ENCODE measurements around the gene ECM2.

The ECM2 gene

GRCh38 chr9:92534204-92534603 lies 1.6 kb downstream of the ECM2 start:
- H4K91ac ChIP-seq (ENCODE audit: low read depth, low read length, poor library complexity), result no peak overlapping the region
- no peaks in the 10 kb centered on the region for H3K9me3 ChIP-seq (replicated peaks in 1 of 2; ENCODE audit: control insufficient read depth in 2 of 2, insufficient read depth in 1 of 2, low read depth in 1 of 2, low read length in 2 of 2)
- no peak overlapping the region for H3K9ac ChIP-seq (ENCODE audit: low read depth, low read length, poor library complexity)
- no peak overlapping the region for H2BK120ac ChIP-seq (ENCODE audit: low read depth, low read length)
- H3K4ac ChIP-seq (ENCODE audit: low read length), result no peak overlapping the region
- no peak overlapping the region for H3K4me2 ChIP-seq (ENCODE audit: insufficient read depth, low read length, poor library complexity, severe bottlenecking)
- no peak overlapping the region for H4K8ac ChIP-seq (ENCODE audit: low read depth, low read length)
- H2AK5ac ChIP-seq (ENCODE audit: low read depth, low read length), result no peak overlapping the region
- H2AFZ ChIP-seq (ENCODE audit: low read length), result peak overlapping the region; percentile 17
- no peaks in the 10 kb centered on the region for H3K36me3 ChIP-seq (replicated peaks in 1 of 2; ENCODE audit: control insufficient read depth in 2 of 2, insufficient read depth in 2 of 2, low read length in 2 of 2)
- H3K18ac ChIP-seq (ENCODE audit: low read length), result no peak overlapping the region
- WGBS, 2 donors (ENCODE audit: extremely low coverage in 2 of 2, insufficient read length in 2 of 2, insufficient replicate concordance in 1 of 2), result no CpG with 5 or more reads among the region's 3 CpGs
- no peaks in the 10 kb centered on the region for H3K27me3 ChIP-seq (ENCODE audit: control insufficient read depth in 3 of 3, insufficient read depth in 3 of 3, low read depth in 1 of 3, low read length in 3 of 3)
- H2BK15ac ChIP-seq (ENCODE audit: low read length), result no peak overlapping the region
- no peak overlapping the region for H3K23ac ChIP-seq (ENCODE audit: low read depth, low read length, poor library complexity)
- H2BK5ac ChIP-seq (ENCODE audit: low read length), result no peak overlapping the region
- no peak overlapping the region for H2BK12ac ChIP-seq (ENCODE audit: low read length)
- no peak for DNase-seq (ENCODE audit: low spot score)
- H3K4me3 ChIP-seq (ENCODE audit: low read length in 2 of 2), result no peak overlapping the region
- no peak overlapping the region for H3K27ac ChIP-seq (replicated peaks; ENCODE audit: low read length)
- peaks cover 0 to 9% of the 10 kb centered on the region in 2 donors for H3K4me1 ChIP-seq (ENCODE audit: control insufficient read depth in 2 of 2, insufficient read depth in 1 of 2, low read depth in 1 of 2, low read length in 2 of 2)
- H3K79me1 ChIP-seq (ENCODE audit: low read depth, low read length), result no peaks in the 10 kb centered on the region
- no peak overlapping the region for H3K14ac ChIP-seq (ENCODE audit: low read length)

- H3K79me1 ChIP-seq (ENCODE audit: low read depth, low read length), result no peaks in the 10 kb centered on the region
- H3K14ac ChIP-seq (ENCODE audit: low read length), result no peak overlapping the region
- H3K9me3 ChIP-seq (replicated peaks in 1 of 2; ENCODE audit: control insufficient read depth in 2 of 2, insufficient read depth in 1 of 2, low read depth in 1 of 2, low read length in 2 of 2), result no peaks in the 10 kb centered on the region
- H3K36me3 ChIP-seq (replicated peaks in 1 of 2; ENCODE audit: control insufficient read depth in 2 of 2, insufficient read depth in 2 of 2, low read length in 2 of 2), result no peaks in the 10 kb centered on the region
- H2AK5ac ChIP-seq (ENCODE audit: low read depth, low read length), result no peak overlapping the region
- H3K4me1 ChIP-seq (ENCODE audit: control insufficient read depth in 2 of 2, insufficient read depth in 1 of 2, low read depth in 1 of 2, low read length in 2 of 2), result peaks cover 0 to 4% of the 10 kb centered on the region in 2 donors
- no peak overlapping the region for H3K18ac ChIP-seq (ENCODE audit: low read length)
- no peak for DNase-seq (ENCODE audit: low spot score)
- H3K9ac ChIP-seq (ENCODE audit: low read depth, low read length, poor library complexity), result no peak overlapping the region
- no peak overlapping the region for H4K91ac ChIP-seq (ENCODE audit: low read depth, low read length, poor library complexity)
- no peak overlapping the region for H4K8ac ChIP-seq (ENCODE audit: low read depth, low read length)
- H2BK120ac ChIP-seq (ENCODE audit: low read depth, low read length), result no peak overlapping the region
- H3K4ac ChIP-seq (ENCODE audit: low read length), result no peak overlapping the region
- H3K27ac ChIP-seq (replicated peaks; ENCODE audit: low read length), result no peak overlapping the region
- no peak overlapping the region for H3K4me3 ChIP-seq (ENCODE audit: low read length in 2 of 2)
- H3K27me3 ChIP-seq (ENCODE audit: control insufficient read depth in 3 of 3, insufficient read depth in 3 of 3, low read depth in 1 of 3, low read length in 3 of 3), result no peaks in the 10 kb centered on the region
- no peak overlapping the region for H2BK12ac ChIP-seq (ENCODE audit: low read length)
- H3K23ac ChIP-seq (ENCODE audit: low read depth, low read length, poor library complexity), result no peak overlapping the region
- no peak overlapping the region for H2BK5ac ChIP-seq (ENCODE audit: low read length)
- no peak overlapping the region for H2AFZ ChIP-seq (ENCODE audit: low read length)
- no peak overlapping the region for H2BK15ac ChIP-seq (ENCODE audit: low read length)
- no peak overlapping the region for H3K4me2 ChIP-seq (ENCODE audit: insufficient read depth, low read length, poor library complexity, severe bottlenecking)
Observed at GRCh38 chr9:92530893-92531292, 4.9 kb downstream of the ECM2 start.

GRCh38 chr9:92529124-92529523 lies 6.7 kb downstream of the ECM2 start:
- H2BK5ac ChIP-seq (ENCODE audit: low read length), result no peak overlapping the region

GRCh38 chr9:92528522-92528849 lies 7.3 kb downstream of the ECM2 start:
- Histone ChIP-seq H2BK5ac (ENCODE audit: low read length) (no peak overlapping the region), H3K9me3 (replicated peaks in 1 of 2; ENCODE audit: control insufficient read depth in 2 of 2, insufficient read depth in 1 of 2, low read depth in 1 of 2, low read length in 2 of 2) (no peaks in the 10 kb centered on the region), H3K79me1 (ENCODE audit: low read depth, low read length) (no peaks in the 10 kb centered on the region), H2BK120ac (ENCODE audit: low read depth, low read length) (no peak overlapping the region), H3K4me2 (ENCODE audit: insufficient read depth, low read length, poor library complexity, severe bottlenecking) (no peak overlapping the region), H3K18ac (ENCODE audit: low read length) (no peak overlapping the region), H3K27me3 (ENCODE audit: control insufficient read depth in 3 of 3, insufficient read depth in 3 of 3, low read depth in 1 of 3, low read length in 3 of 3) (no peaks in the 10 kb centered on the region), H3K14ac (ENCODE audit: low read length) (no peak overlapping the region), H3K23ac (ENCODE audit: low read depth, low read length, poor library complexity) (no peak overlapping the region), H2AK5ac (ENCODE audit: low read depth, low read length) (no peak overlapping the region), H3K4me1 (ENCODE audit: control insufficient read depth in 2 of 2, insufficient read depth in 1 of 2, low read depth in 1 of 2, low read length in 2 of 2) (no peaks in the 10 kb centered on the region), H2BK12ac (ENCODE audit: low read length) (no peak overlapping the region), H2AFZ (ENCODE audit: low read length) (no peak overlapping the region), H3K4ac (ENCODE audit: low read length) (no peak overlapping the region), H3K4me3 (ENCODE audit: low read length in 2 of 2) (no peak overlapping the region), H3K36me3 (replicated peaks in 1 of 2; ENCODE audit: control insufficient read depth in 2 of 2, insufficient read depth in 2 of 2, low read length in 2 of 2) (no peaks in the 10 kb centered on the region), H4K91ac (ENCODE audit: low read depth, low read length, poor library complexity) (no peak overlapping the region), H2BK15ac (ENCODE audit: low read length) (no peak overlapping the region), H3K27ac (replicated peaks; ENCODE audit: low read length) (no peak overlapping the region), H3K9ac (ENCODE audit: low read depth, low read length, poor library complexity) (no peak overlapping the region), H4K8ac (ENCODE audit: low read depth, low read length) (no peak overlapping the region)
- no CpG with 5 or more reads among the region's 1 CpG for WGBS, 2 donors (ENCODE audit: extremely low coverage in 2 of 2, insufficient read length in 2 of 2, insufficient replicate concordance in 1 of 2)
- no peak for DNase-seq (ENCODE audit: low spot score)

More at GRCh38 chr9:92529124-92529523, 6.7 kb downstream of the ECM2 start:
- no peak overlapping the region for H2BK15ac ChIP-seq (ENCODE audit: low read length)
- H3K36me3 ChIP-seq (replicated peaks in 1 of 2; ENCODE audit: control insufficient read depth in 2 of 2, insufficient read depth in 2 of 2, low read length in 2 of 2), result no peaks in the 10 kb centered on the region
- no peaks in the 10 kb centered on the region for H3K4me1 ChIP-seq (ENCODE audit: control insufficient read depth in 2 of 2, insufficient read depth in 1 of 2, low read depth in 1 of 2, low read length in 2 of 2)
- no peak overlapping the region for H2AK5ac ChIP-seq (ENCODE audit: low read depth, low read length)
- no peak overlapping the region for H2BK12ac ChIP-seq (ENCODE audit: low read length)
- H3K4me2 ChIP-seq (ENCODE audit: insufficient read depth, low read length, poor library complexity, severe bottlenecking), result no peak overlapping the region
- WGBS, 2 donors (ENCODE audit: extremely low coverage in 2 of 2, insufficient read length in 2 of 2, insufficient replicate concordance in 1 of 2), result no CpG with 5 or more reads among the region's 3 CpGs
- H3K18ac ChIP-seq (ENCODE audit: low read length), result no peak overlapping the region
- no peak for DNase-seq (ENCODE audit: low spot score)
- no peak overlapping the region for H3K9ac ChIP-seq (ENCODE audit: low read depth, low read length, poor library complexity)
- no peaks in the 10 kb centered on the region for H3K9me3 ChIP-seq (replicated peaks in 1 of 2; ENCODE audit: control insufficient read depth in 2 of 2, insufficient read depth in 1 of 2, low read depth in 1 of 2, low read length in 2 of 2)
- no peak overlapping the region for H4K8ac ChIP-seq (ENCODE audit: low read depth, low read length)
- no peak overlapping the region for H3K4me3 ChIP-seq (ENCODE audit: low read length in 2 of 2)
- H2AFZ ChIP-seq (ENCODE audit: low read length), result no peak overlapping the region
- no peaks in the 10 kb centered on the region for H3K27me3 ChIP-seq (ENCODE audit: control insufficient read depth in 3 of 3, insufficient read depth in 3 of 3, low read depth in 1 of 3, low read length in 3 of 3)
- no peak overlapping the region for H4K91ac ChIP-seq (ENCODE audit: low read depth, low read length, poor library complexity)
- H3K27ac ChIP-seq (replicated peaks; ENCODE audit: low read length), result no peak overlapping the region
- no peak overlapping the region for H3K4ac ChIP-seq (ENCODE audit: low read length)
- no peak overlapping the region for H2BK120ac ChIP-seq (ENCODE audit: low read depth, low read length)
- no peak overlapping the region for H3K14ac ChIP-seq (ENCODE audit: low read length)
- no peaks in the 10 kb centered on the region for H3K79me1 ChIP-seq (ENCODE audit: low read depth, low read length)
- H3K23ac ChIP-seq (ENCODE audit: low read depth, low read length, poor library complexity), result no peak overlapping the region

All from neuronal stem cell (in vitro differentiated cells).